ENCODE results near the gene PHC3.
A peak's percentile ranks its signal among the peaks of the same experiment; 100 is the strongest.

PHC3 gene, protein sequence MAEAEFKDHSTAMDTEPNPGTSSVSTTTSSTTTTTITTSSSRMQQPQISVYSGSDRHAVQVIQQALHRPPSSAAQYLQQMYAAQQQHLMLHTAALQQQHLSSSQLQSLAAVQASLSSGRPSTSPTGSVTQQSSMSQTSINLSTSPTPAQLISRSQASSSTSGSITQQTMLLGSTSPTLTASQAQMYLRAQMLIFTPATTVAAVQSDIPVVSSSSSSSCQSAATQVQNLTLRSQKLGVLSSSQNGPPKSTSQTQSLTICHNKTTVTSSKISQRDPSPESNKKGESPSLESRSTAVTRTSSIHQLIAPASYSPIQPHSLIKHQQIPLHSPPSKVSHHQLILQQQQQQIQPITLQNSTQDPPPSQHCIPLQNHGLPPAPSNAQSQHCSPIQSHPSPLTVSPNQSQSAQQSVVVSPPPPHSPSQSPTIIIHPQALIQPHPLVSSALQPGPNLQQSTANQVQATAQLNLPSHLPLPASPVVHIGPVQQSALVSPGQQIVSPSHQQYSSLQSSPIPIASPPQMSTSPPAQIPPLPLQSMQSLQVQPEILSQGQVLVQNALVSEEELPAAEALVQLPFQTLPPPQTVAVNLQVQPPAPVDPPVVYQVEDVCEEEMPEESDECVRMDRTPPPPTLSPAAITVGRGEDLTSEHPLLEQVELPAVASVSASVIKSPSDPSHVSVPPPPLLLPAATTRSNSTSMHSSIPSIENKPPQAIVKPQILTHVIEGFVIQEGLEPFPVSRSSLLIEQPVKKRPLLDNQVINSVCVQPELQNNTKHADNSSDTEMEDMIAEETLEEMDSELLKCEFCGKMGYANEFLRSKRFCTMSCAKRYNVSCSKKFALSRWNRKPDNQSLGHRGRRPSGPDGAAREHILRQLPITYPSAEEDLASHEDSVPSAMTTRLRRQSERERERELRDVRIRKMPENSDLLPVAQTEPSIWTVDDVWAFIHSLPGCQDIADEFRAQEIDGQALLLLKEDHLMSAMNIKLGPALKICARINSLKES

DNA sequence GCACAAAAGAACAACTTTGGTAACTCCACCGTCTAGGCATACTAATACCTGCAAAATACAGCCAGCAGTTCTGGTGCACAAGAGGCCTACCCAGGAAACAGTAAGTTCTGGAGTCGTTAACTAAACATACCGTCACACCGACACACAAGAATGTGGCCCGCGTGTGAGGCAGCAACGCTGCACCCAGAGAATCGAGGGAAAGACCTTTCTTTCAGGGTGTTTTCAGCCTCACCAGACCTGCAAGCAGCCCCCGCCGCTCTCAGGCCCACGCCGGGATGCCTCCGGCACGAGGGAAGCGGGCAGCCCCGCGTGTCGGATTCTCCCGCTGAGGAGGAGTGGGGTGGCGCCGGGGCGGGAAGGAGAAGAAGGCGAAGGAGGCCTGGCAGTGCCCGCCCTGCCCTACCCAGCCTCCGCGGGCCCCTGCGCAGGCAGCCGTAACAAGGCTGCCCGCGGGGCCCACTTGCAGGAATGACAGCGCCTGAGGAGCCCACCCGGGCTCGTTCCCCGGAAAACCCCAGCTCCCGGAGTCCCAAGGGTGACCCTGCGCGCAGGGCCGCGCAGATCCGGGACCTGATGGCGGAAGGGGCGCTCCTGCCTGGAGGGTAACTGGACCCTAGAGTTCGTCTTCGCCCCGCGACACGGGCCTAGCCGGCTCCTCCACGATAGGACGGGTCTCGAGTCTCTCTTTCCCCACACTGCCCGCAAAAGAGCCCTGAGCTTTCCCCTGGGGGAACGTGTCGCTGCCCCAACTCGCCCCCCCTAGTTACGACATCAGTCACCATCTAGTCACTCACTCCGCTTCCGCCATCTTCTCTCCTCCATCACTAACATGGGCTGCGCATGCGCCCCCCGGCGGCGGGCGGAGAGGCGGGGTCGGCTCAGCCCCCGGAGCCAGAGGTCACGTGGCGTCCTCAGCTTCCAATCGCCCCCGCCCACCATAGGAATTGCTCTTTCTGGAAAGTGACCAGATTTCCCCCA lies at the start of gene PHC3:
Gene PHC3, minus strand, starts transcription at position 826 of the 978 bp plus-strand sequence. Its CDS starts 18 bp downstream, at position 808.
- TF ChIP-seq, protein P1, sequence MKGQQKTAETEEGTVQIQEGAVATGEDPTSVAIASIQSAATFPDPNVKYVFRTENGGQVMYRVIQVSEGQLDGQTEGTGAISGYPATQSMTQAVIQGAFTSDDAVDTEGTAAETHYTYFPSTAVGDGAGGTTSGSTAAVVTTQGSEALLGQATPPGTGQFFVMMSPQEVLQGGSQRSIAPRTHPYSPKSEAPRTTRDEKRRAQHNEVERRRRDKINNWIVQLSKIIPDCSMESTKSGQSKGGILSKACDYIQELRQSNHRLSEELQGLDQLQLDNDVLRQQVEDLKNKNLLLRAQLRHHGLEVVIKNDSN (IDR thresholded peaks at IDR 0.05), result peak; percentile 98
- no peak for TF ChIP-seq CREB1 (IDR thresholded peaks at IDR 0.05; ENCODE audit: low read depth)
- TF ChIP-seq EP300 (IDR thresholded peaks at IDR 0.05; ENCODE audit: borderline replicate concordance), result no peak; the same call in 1 of the 2 replicates
- TF ChIP-seq RAD21 (IDR thresholded peaks at IDR 0.05; ENCODE audit: low read depth), result no peak
- TF ChIP-seq TEAD4 (IDR thresholded peaks at IDR 0.05), result peak; percentile 35
- TF ChIP-seq TAF1 (IDR thresholded peaks at IDR 0.05; ENCODE audit: low read depth), result peak; percentile 95
- TF ChIP-seq ZBTB7A (IDR thresholded peaks at IDR 0.05; ENCODE audit: low read depth), result no peak; the same call in 1 of the 2 replicates
- peak; percentile 14; the same call in 1 of the 2 replicates for TF ChIP-seq EGR1 (IDR thresholded peaks at IDR 0.05)
- no peak; the same call in 1 of the 2 replicates for TF ChIP-seq FOXM1 (IDR thresholded peaks at IDR 0.05; ENCODE audit: borderline replicate concordance, low read depth)
- TF ChIP-seq YY1 (IDR thresholded peaks at IDR 0.05; ENCODE audit: low read depth), result peak; percentile 95
- no peak; the same call in none of the 2 replicates for TF ChIP-seq TCF12 (IDR thresholded peaks at IDR 0.05; ENCODE audit: low read depth)
- TF ChIP-seq CEBPB (IDR thresholded peaks at IDR 0.05), result peak; percentile 84
- TF ChIP-seq, protein P2, sequence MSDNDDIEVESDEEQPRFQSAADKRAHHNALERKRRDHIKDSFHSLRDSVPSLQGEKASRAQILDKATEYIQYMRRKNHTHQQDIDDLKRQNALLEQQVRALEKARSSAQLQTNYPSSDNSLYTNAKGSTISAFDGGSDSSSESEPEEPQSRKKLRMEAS (IDR thresholded peaks at IDR 0.05), result peak; percentile 89
- TF ChIP-seq NFIC (IDR thresholded peaks at IDR 0.05), result no peak
- TF ChIP-seq, protein P3, sequence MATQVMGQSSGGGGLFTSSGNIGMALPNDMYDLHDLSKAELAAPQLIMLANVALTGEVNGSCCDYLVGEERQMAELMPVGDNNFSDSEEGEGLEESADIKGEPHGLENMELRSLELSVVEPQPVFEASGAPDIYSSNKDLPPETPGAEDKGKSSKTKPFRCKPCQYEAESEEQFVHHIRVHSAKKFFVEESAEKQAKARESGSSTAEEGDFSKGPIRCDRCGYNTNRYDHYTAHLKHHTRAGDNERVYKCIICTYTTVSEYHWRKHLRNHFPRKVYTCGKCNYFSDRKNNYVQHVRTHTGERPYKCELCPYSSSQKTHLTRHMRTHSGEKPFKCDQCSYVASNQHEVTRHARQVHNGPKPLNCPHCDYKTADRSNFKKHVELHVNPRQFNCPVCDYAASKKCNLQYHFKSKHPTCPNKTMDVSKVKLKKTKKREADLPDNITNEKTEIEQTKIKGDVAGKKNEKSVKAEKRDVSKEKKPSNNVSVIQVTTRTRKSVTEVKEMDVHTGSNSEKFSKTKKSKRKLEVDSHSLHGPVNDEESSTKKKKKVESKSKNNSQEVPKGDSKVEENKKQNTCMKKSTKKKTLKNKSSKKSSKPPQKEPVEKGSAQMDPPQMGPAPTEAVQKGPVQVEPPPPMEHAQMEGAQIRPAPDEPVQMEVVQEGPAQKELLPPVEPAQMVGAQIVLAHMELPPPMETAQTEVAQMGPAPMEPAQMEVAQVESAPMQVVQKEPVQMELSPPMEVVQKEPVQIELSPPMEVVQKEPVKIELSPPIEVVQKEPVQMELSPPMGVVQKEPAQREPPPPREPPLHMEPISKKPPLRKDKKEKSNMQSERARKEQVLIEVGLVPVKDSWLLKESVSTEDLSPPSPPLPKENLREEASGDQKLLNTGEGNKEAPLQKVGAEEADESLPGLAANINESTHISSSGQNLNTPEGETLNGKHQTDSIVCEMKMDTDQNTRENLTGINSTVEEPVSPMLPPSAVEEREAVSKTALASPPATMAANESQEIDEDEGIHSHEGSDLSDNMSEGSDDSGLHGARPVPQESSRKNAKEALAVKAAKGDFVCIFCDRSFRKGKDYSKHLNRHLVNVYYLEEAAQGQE (IDR thresholded peaks at IDR 0.05; ENCODE audit: low read depth), result peak; percentile 33; the same call in 1 of the 2 replicates

DNA sequence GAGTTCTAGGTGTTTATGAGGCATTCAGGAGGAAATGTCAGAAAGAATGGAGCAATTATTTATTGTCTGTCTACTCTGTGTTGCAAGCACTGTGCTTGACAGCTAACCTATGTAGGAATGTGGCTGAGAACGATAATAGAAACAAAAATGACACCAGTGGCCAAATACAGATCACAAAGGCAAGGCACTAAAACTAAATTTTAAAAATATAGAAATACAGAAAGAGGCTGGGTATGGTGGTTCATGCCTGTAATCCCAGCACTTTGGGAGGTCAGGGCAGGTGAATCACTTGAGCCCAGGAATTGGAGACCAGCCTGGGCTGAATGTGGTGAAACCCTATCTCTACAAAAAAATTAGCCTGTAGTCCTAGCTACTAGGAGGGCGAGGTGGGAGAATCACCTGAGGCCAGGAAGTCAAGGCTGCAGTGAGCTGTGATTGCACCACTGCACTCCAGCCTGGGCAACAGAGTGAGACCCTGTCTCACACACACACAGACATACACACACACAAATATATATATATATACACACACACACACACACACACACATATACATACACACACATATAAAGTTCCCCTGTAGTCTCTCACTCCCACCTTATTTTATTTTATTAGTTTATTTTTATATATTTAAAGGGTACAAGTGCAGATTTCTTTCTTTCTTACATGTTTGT lies 46.7 kb upstream of the PHC3 start:
- 0 out of 2 replicates have a peak, but pooled peaks have one; percentile 6 for TF ChIP-seq NFIC (IDR thresholded peaks at IDR 0.05)
- TF ChIP-seq RAD21 (IDR thresholded peaks at IDR 0.05; ENCODE audit: low read depth), result no peak
- TF ChIP-seq EGR1 (IDR thresholded peaks at IDR 0.05), result no peak
- peak; percentile 47 for TF ChIP-seq TEAD4 (IDR thresholded peaks at IDR 0.05)
- no peak for TF ChIP-seq FOXM1 (IDR thresholded peaks at IDR 0.05; ENCODE audit: borderline replicate concordance, low read depth)
- no peak for TF ChIP-seq YY1 (IDR thresholded peaks at IDR 0.05; ENCODE audit: low read depth)
- TF ChIP-seq, protein P1 (IDR thresholded peaks at IDR 0.05), result no peak
- TF ChIP-seq, protein P3 (IDR thresholded peaks at IDR 0.05; ENCODE audit: low read depth), result no peak
- TF ChIP-seq TAF1 (IDR thresholded peaks at IDR 0.05; ENCODE audit: low read depth), result no peak
- TF ChIP-seq EP300 (IDR thresholded peaks at IDR 0.05; ENCODE audit: borderline replicate concordance), result peak; percentile 41; the same call in 1 of the 2 replicates
- TF ChIP-seq, protein P2 (IDR thresholded peaks at IDR 0.05), result no peak
- TF ChIP-seq ZBTB7A (IDR thresholded peaks at IDR 0.05; ENCODE audit: low read depth), result no peak
- TF ChIP-seq TCF12 (IDR thresholded peaks at IDR 0.05; ENCODE audit: low read depth), result no peak
- TF ChIP-seq CREB1 (IDR thresholded peaks at IDR 0.05; ENCODE audit: low read depth), result no peak
- peak; percentile 95 for TF ChIP-seq CEBPB (IDR thresholded peaks at IDR 0.05)

DNA sequence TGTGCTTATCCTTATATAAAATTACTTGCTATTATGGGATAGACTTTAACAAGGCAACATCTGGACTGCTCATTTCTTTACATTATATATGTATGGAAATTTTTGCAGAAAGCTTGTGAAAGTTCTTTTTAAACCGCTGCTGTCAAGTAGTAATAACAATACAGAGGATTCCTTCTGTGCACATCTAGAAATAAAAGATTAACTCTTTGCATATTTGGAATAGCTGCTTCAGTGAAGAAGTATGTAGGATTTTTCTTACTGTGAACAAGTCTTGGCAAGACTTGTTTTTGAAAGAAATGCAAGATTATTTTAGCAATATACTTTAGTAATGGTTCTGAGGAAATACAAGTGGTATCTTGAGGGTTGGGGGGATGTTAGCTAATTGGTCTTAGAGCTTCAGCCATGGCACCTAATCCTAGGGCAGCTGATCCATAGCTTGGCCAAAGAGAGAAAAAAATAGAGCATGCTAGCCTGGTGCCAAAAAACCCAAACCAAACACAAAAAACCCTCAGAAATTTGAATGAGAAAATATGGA lies 45.0 kb upstream of the PHC3 start:
- TF ChIP-seq TEAD4 (IDR thresholded peaks at IDR 0.05) (no peak), CEBPB (IDR thresholded peaks at IDR 0.05) (no peak), EGR1 (IDR thresholded peaks at IDR 0.05) (no peak), YY1 (IDR thresholded peaks at IDR 0.05; ENCODE audit: low read depth) (no peak), TAF1 (IDR thresholded peaks at IDR 0.05; ENCODE audit: low read depth) (no peak), NFIC (IDR thresholded peaks at IDR 0.05) (no peak), EP300 (IDR thresholded peaks at IDR 0.05; ENCODE audit: borderline replicate concordance) (no peak), CREB1 (IDR thresholded peaks at IDR 0.05; ENCODE audit: low read depth) (no peak), FOXM1 (IDR thresholded peaks at IDR 0.05; ENCODE audit: borderline replicate concordance, low read depth) (no peak)
- TF ChIP-seq, protein P2 (IDR thresholded peaks at IDR 0.05), result no peak
- TF ChIP-seq, protein P3 (IDR thresholded peaks at IDR 0.05; ENCODE audit: low read depth), result no peak

Data from Ishikawa (cell line).